IMR-90 (cell line): Measurements from ENCODE around the gene SMIM7. TPM values are rescaled to one million over a fixed set of nuclear protein-coding genes. Genes with fewer than 3 reads are reported as not detected.

Experiments
- ATAC-seq: fragments of 200-7000 bp; cut with Tn5 transposase; 2 replicates; pipeline ENCODE4 v1.9.1; 2020; ENCODE audit warnings: low read depth, mild to moderate bottlenecking, moderate library complexity
- BruUV-seq: library from RNA; stranded (reverse); fragments of 400-500 nt; replicated peaks from 2 replicates; lab custom pipeline; 2021; lab: Mats Ljungman, UMichigan
- CTCF ChIA-PET: fragments of 300-600 bp; formaldehyde crosslinking; extraction: SDS; loops from one replicate; lab custom pipeline; 2021; ENCODE audit warnings: antibody characterized with exemption; lab: Yijun Ruan, JAX
- POLR2A ChIA-PET: fragments of 300-600 bp; sonication (Branson Sonifier 250); formaldehyde crosslinking; loops from one replicate; lab custom pipeline; 2022; ENCODE audit warnings: antibody characterized with exemption; ENCODE audit not compliant: unreplicated experiment; lab: Charles Lee
- DNase-seq: peaks from one replicate; pipeline ENCODE4 v3.0.0; 2013
- H2AFZ ChIP-seq: replicated peaks from 2 replicates; pipeline ENCODE3; 2013; ENCODE audit warnings: low read length, mild to moderate bottlenecking; ENCODE audit not compliant: poor library complexity
- H2AK5ac ChIP-seq: 2 replicates; pipeline ENCODE4 v1.6.1; 2013; ENCODE audit warnings: low read depth, low read length, inconsistent platforms
- H2AK9ac ChIP-seq: replicated peaks from 2 replicates; pipeline ENCODE3; 2013; ENCODE audit warnings: mild to moderate bottlenecking, low read depth, low read length, moderate library complexity; ENCODE audit not compliant: poor library complexity
- H2BK120ac ChIP-seq: 2 replicates; pipeline ENCODE4 v1.6.1; 2013; ENCODE audit warnings: low read depth, low read length, inconsistent platforms
- H2BK15ac ChIP-seq: 3 replicates; pipeline ENCODE4 v1.6.1; 2013; ENCODE audit warnings: low read depth, low read length, inconsistent platforms
- H2BK20ac ChIP-seq: 2 replicates; pipeline ENCODE4 v1.6.1; 2013; ENCODE audit warnings: low read depth, mild to moderate bottlenecking, inconsistent platforms, low read length, moderate library complexity
- H2BK5ac ChIP-seq: 2 replicates; pipeline ENCODE4 v1.6.1; 2013; ENCODE audit warnings: mild to moderate bottlenecking, low read depth, low read length, inconsistent platforms; ENCODE audit not compliant: poor library complexity, severe bottlenecking
- H3K14ac ChIP-seq: replicated peaks from 2 replicates; pipeline ENCODE4 v1.6.1; 2013; ENCODE audit warnings: low read depth, low read length, inconsistent platforms
- H3K18ac ChIP-seq: 2 replicates; pipeline ENCODE4 v1.6.1; 2013; ENCODE audit warnings: low read depth, low read length, control low read depth
- H3K23ac ChIP-seq: 2 replicates; pipeline ENCODE4 v1.6.1; 2013; ENCODE audit warnings: low read depth, low read length, inconsistent platforms
- H3K27ac ChIP-seq: 2 replicates; pipeline ENCODE4 v1.5.1; 2013; ENCODE audit warnings: mild to moderate bottlenecking, control low read depth, low read length; ENCODE audit not compliant: insufficient read depth
- H3K27me3 ChIP-seq: 2 replicates; pipeline ENCODE4 v1.6.1; 2013; ENCODE audit warnings: low read length; ENCODE audit not compliant: control insufficient read depth, insufficient read depth
- H3K36me3 ChIP-seq: 2 replicates; pipeline ENCODE4 v1.6.1; 2013; ENCODE audit warnings: low read length, mixed read lengths; ENCODE audit not compliant: control insufficient read depth, insufficient read depth
- H3K4ac ChIP-seq: 2 replicates; pipeline ENCODE4 v1.6.1; 2013; ENCODE audit warnings: low read depth, low read length, inconsistent platforms
- H3K4me1 ChIP-seq: 2 replicates; pipeline ENCODE4 v1.6.1; 2013; ENCODE audit warnings: low read length, mixed read lengths; ENCODE audit not compliant: control insufficient read depth, insufficient read depth
- H3K4me2 ChIP-seq: 2 replicates; pipeline ENCODE4 v1.6.1; 2013; ENCODE audit warnings: low read depth, mild to moderate bottlenecking, control low read depth, low read length, moderate library complexity
- H3K4me3 ChIP-seq: 2 replicates; pipeline ENCODE4 v1.5.1; 2013; ENCODE audit warnings: low read depth, mild to moderate bottlenecking, control low read depth, low read length, moderate library complexity; ENCODE audit not compliant: insufficient read depth
- H3K56ac ChIP-seq: 2 replicates; pipeline ENCODE4 v1.6.1; 2013; ENCODE audit warnings: low read length, inconsistent platforms; ENCODE audit not compliant: insufficient read depth; ENCODE audit errors: extremely low read depth
- H3K79me1 ChIP-seq, 2 experiments: 2 replicates each; pipeline ENCODE4 v1.6.1; 2013; ENCODE audit warnings: low read length in 2 of 2, inconsistent platforms in 1 of 2, low read depth in 1 of 2
- H3K9ac ChIP-seq: 2 replicates; pipeline ENCODE4 v1.6.1; 2013; ENCODE audit warnings: low read depth, low read length, control low read depth
- H3K9me1 ChIP-seq: 2 replicates; pipeline ENCODE4 v1.6.1; 2013; ENCODE audit warnings: low read length, inconsistent platforms; ENCODE audit not compliant: insufficient read depth
- H3K9me3 ChIP-seq: 2 replicates; pipeline ENCODE4 v1.6.1; 2013; ENCODE audit warnings: low read length; ENCODE audit not compliant: control insufficient read depth, insufficient read depth
- H4K20me1 ChIP-seq: 2 replicates; pipeline ENCODE4 v1.6.1; 2013; ENCODE audit warnings: low read length, inconsistent platforms; ENCODE audit not compliant: insufficient read depth
- H4K5ac ChIP-seq: 2 replicates; pipeline ENCODE4 v1.6.1; 2013; ENCODE audit warnings: mild to moderate bottlenecking, low read depth, low read length, control low read depth
- H4K8ac ChIP-seq, 2 experiments: 2 replicates each; pipeline ENCODE4 v1.6.1; 2013; ENCODE audit warnings: low read depth in 2 of 2, low read length in 2 of 2, control low read depth in 1 of 2, inconsistent platforms in 1 of 2
- H4K91ac ChIP-seq: 2 replicates; pipeline ENCODE4 v1.6.1; 2013; ENCODE audit warnings: low read depth, low read length, inconsistent platforms; ENCODE audit not compliant: insufficient read depth
- BHLHE40 ChIP-seq: fragments of 150-350 bp; IDR thresholded peaks from 2 replicates; pipeline ENCODE4 v1.6.1; 2016; ENCODE audit warnings: mild to moderate bottlenecking, low read depth, low read length
- CHD1 ChIP-seq: IDR thresholded peaks from 2 replicates; pipeline ENCODE4 v1.6.1; 2012; ENCODE audit warnings: low read depth, low read length, improper control_type of control experiment
- FOS ChIP-seq: fragments of 150-350 bp; IDR thresholded peaks from 2 replicates; pipeline ENCODE4 v1.6.1; 2016; ENCODE audit warnings: low read depth, low read length
- MAFK ChIP-seq: IDR thresholded peaks from 2 replicates; pipeline ENCODE4 v1.6.1; 2012; ENCODE audit warnings: low read depth, low read length, improper control_type of control experiment
- MXI1 ChIP-seq: IDR thresholded peaks from 2 replicates; pipeline ENCODE4 v1.6.1; 2012; ENCODE audit warnings: low read depth, mild to moderate bottlenecking, low read length, moderate library complexity, borderline replicate concordance
- POLR2A ChIP-seq: IDR thresholded peaks from 2 replicates; pipeline ENCODE4 v1.6.1; 2012; ENCODE audit warnings: mild to moderate bottlenecking, low read depth, low read length
- RAD21 ChIP-seq: IDR thresholded peaks from 2 replicates; pipeline ENCODE4 v1.6.1; 2012; ENCODE audit warnings: low read length, improper control_type of control experiment
- RCOR1 ChIP-seq: IDR thresholded peaks from 2 replicates; pipeline ENCODE4 v1.6.1; 2012; ENCODE audit warnings: mild to moderate bottlenecking, low read length, improper control_type of control experiment; ENCODE audit not compliant: insufficient replicate concordance
- RFX5 ChIP-seq: IDR thresholded peaks from 2 replicates; pipeline ENCODE4 v1.8.0; 2012; ENCODE audit warnings: low read depth, mild to moderate bottlenecking, low read length, moderate library complexity
- WGBS, 2 experiments: methylation state at CpG; one replicate each; pipeline versions ENCODE4 v1.1.5 to v1.1.7; 2013; ENCODE audit warnings: missing lambda C conversion rate in 2 of 2; ENCODE audit not compliant: insufficient read length in 1 of 2; ENCODE audit errors: extremely low coverage in 2 of 2; 5-methylcytosine and 5-hydroxymethylcytosine counted together
- dilution Hi-C: fragments of 300-500 bp; cut with HindIII; formaldehyde crosslinking; loops from one replicate; pipeline ENCODE4 v1.14.3; 2018; ENCODE audit warnings: low sequenced_read_pairs; ENCODE audit not compliant: unreplicated experiment
- in situ Hi-C: fragments of 300-500 bp; cut with MboI; formaldehyde crosslinking; loops from 3 replicates; pipeline ENCODE4 v1.14.3; 2019; ENCODE audit warnings: low sequenced_read_pairs, inconsistent platforms, mixed read lengths
- intact Hi-C: fragments of 100-400 bp; cut with micrococcal nuclease; formaldehyde crosslinking; loops from 2 replicates; pipeline ENCODE4 v1.10.0; 2022
- polyA plus RNA-seq, 3 experiments: library from polyadenylated mRNA; depleted of rRNA; stranded (reverse); fragments of >200 nt; gene quantifications; 2 replicates each; pipeline ENCODE4 v1.2.3, GENCODE V29; 2012; ENCODE audit warnings: low replicate concordance in 1 of 3
- total RNA-seq: library from RNA; depleted of rRNA; stranded (reverse); fragments of >200 nt; gene quantifications from 2 replicates; pipeline ENCODE4 v1.2.3, GENCODE V29; 2012
- TF ChIP-seq, protein P1 (sequence below): fragments of 150-350 bp; IDR thresholded peaks from 2 replicates; pipeline ENCODE4 v1.6.1; 2017; ENCODE audit warnings: mild to moderate bottlenecking, antibody characterized with exemption, low read length, low read depth

The SMIM7 gene
- total and polyA plus RNA-seq, 2 of the 4 experiments (the other 2 are of a cell fraction): 55.7 to 64.8 TPM

DNA sequence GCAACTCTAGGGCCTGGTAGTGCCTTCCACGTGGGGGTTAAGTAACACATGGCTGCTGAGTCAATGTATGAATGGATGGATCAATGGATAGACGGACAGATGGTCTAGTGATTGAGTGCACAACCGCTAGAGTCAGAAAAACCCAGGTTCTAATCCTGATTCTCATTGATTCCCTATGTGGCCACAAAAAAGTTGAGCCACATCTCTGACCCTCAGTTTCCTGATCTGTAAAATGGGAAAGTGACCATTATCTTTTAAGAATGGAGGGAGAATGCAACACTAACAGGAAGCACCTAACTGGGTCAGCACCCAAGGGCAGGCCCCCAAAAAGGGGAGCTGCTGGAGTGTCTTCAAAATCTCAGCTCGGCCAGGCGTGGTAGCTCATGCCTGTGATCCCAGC, 2.6 kb downstream of the SMIM7 start:
- H2AK5ac ChIP-seq: no peak overlapping the region
- H3K9ac ChIP-seq: no peak overlapping the region
- POLR2A ChIA-PET: no interaction called here
- H3K27ac ChIP-seq: no peak overlapping the region
- no TSS peak for BruUV-seq
- no peak overlapping the region for H3K23ac ChIP-seq
- H2AFZ ChIP-seq: peak overlapping the region; percentile 25
- no peak overlapping the region for H3K18ac ChIP-seq
- peaks cover 43% of the 10 kb centered on the region for H3K36me3 ChIP-seq
- H3K4ac ChIP-seq: no peak overlapping the region
- H4K8ac ChIP-seq: no peak overlapping the region
- peaks cover 25% of the 10 kb centered on the region for H3K9me1 ChIP-seq
- no peak overlapping the region for H3K4me3 ChIP-seq
- dilution Hi-C loops (no loop called here), in situ Hi-C loops (no loop called here), intact Hi-C loops (no loop called here)
- H3K4me2 ChIP-seq: no peak overlapping the region
- no peak overlapping the region for H4K5ac ChIP-seq
- no peak overlapping the region for H2BK120ac ChIP-seq
- no peaks in the 10 kb centered on the region for H3K9me3 ChIP-seq
- H3K27me3 ChIP-seq: no peaks in the 10 kb centered on the region
- peaks cover 48% of the 10 kb centered on the region for H4K20me1 ChIP-seq
- H4K91ac ChIP-seq: no peak overlapping the region
- H2BK20ac ChIP-seq: no peak overlapping the region
- H2BK15ac ChIP-seq: no peak overlapping the region
- WGBS, 2 experiments: 80% methylated on average over 1 of the region's 5 CpGs; no CpG with 5 or more reads in 1 of the 2 experiments
- no peak for ATAC-seq
- TF ChIP-seq MXI1 (no peak), CHD1 (no peak), RCOR1 (no peak), RFX5 (no peak), RAD21 (no peak), FOS (no peak), MAFK (no peak), BHLHE40 (no peak), POLR2A (no peak)
- TF ChIP-seq, protein P1, sequence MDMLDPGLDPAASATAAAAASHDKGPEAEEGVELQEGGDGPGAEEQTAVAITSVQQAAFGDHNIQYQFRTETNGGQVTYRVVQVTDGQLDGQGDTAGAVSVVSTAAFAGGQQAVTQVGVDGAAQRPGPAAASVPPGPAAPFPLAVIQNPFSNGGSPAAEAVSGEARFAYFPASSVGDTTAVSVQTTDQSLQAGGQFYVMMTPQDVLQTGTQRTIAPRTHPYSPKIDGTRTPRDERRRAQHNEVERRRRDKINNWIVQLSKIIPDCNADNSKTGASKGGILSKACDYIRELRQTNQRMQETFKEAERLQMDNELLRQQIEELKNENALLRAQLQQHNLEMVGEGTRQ: no peak
- H3K79me1 ChIP-seq: peaks cover 38 to 65% of the 10 kb centered on the region in 2 experiments
- no peak overlapping the region for H2BK5ac ChIP-seq
- H3K56ac ChIP-seq: no peak overlapping the region
- CTCF ChIA-PET: no interaction called here
- no peaks in the 10 kb centered on the region for H3K4me1 ChIP-seq
- no peak overlapping the region for H2AK9ac ChIP-seq
- H3K14ac ChIP-seq: no peak overlapping the region
- no peak for DNase-seq
